ENCODE measurements around the gene TENM4. TPM values are rescaled to one million over a fixed set of nuclear protein-coding genes. Genes with fewer than 3 reads are reported as not detected.

The TENM4 gene
- polyA plus RNA-seq, 2 of the 4 experiments (the other 2 are of a cell fraction): 0.06 to 0.31 TPM

- Histone ChIP-seq H3K9me3 (no peaks in the 10 kb centered on the region), H3K4me1 (no peaks in the 10 kb centered on the region), H3K4me3 (no peak overlapping the region), H3K27ac (no peak overlapping the region), H3K4me2 (no peak overlapping the region)
- TF ChIP-seq CHD4 (IDR thresholded peaks at IDR 0.05; ENCODE audit: borderline replicate concordance) (no peak), TP53 (CRISPR knock-in tag; IDR thresholded peaks at IDR 0.05) (no peak), CBX8 (IDR thresholded peaks at IDR 0.05) (no peak), MAZ (IDR thresholded peaks at IDR 0.05; ENCODE audit: borderline replicate concordance, low read depth, low read length) (no peak), EP300 (IDR thresholded peaks at IDR 0.05) (no peak), HOXB13 (CRISPR knock-in tag; IDR thresholded peaks at IDR 0.05; ENCODE audit: low read depth) (no peak), JUN (IDR thresholded peaks at IDR 0.05) (no peak), REST (IDR thresholded peaks at IDR 0.05) (no peak), ZSCAN20 (CRISPR knock-in tag; IDR thresholded peaks at IDR 0.05) (no peak), RARB (CRISPR knock-in tag; IDR thresholded peaks at IDR 0.05) (no peak), RFX5 (IDR thresholded peaks at IDR 0.05) (no peak), BCL3 (IDR thresholded peaks at IDR 0.05) (no peak), JUNB (IDR thresholded peaks at IDR 0.05) (no peak), HES2 (IDR thresholded peaks at IDR 0.05) (no peak), MAFK (IDR thresholded peaks at IDR 0.05; ENCODE audit: partially characterized antibody) (no peak), TFCP2L1 (CRISPR knock-in tag; IDR thresholded peaks at IDR 0.05) (no peak), ESRRA (IDR thresholded peaks at IDR 0.05; ENCODE audit: borderline replicate concordance, low read length) (no peak)
- no peak for ATAC-seq
- no peak for FAIRE-seq
- ChIA-PET CTCF (no interaction called here), POLR2A (no interaction called here)
- 67% methylated on average over 3 of the region's 3 CpGs for WGBS (ENCODE audit: missing lambda C conversion rate)
- no peak for DNase-seq (ENCODE audit: low read depth in 1 of 2, low spot score in 1 of 2)
Measured at GRCh38 chr11:78762105-78762504, 678.7 kb downstream of the TENM4 start.

GRCh38 chr11:78759071-78759470 lies 681.8 kb downstream of the TENM4 start:
- DNase-seq (ENCODE audit: low read depth in 1 of 2, low spot score in 1 of 2): no peak
- Histone ChIP-seq H3K9me3 (no peaks in the 10 kb centered on the region), H3K4me2 (no peak overlapping the region), H3K4me1 (no peaks in the 10 kb centered on the region), H3K27ac (no peak overlapping the region), H3K4me3 (no peak overlapping the region)
- CTCF ChIA-PET: no interaction called here
- no peak for ATAC-seq
- 17% methylated on average over 4 of the region's 4 CpGs for WGBS (ENCODE audit: missing lambda C conversion rate)
- no peak for FAIRE-seq
- TF ChIP-seq USF2 (IDR thresholded peaks at IDR 0.05) (no peak), CHD2 (IDR thresholded peaks at IDR 0.05; ENCODE audit: low read length, partially characterized antibody) (no peak), JUN (IDR thresholded peaks at IDR 0.05) (no peak), MAFK (IDR thresholded peaks at IDR 0.05; ENCODE audit: partially characterized antibody) (no peak), CBX8 (IDR thresholded peaks at IDR 0.05) (no peak), RNF2 (IDR thresholded peaks at IDR 0.05; ENCODE audit: borderline replicate concordance, low read depth) (no peak), NFE2L2 (conservative IDR thresholded peaks at IDR 0.05; ENCODE audit: low read length) (no peak), RAD21 (conservative IDR thresholded peaks at IDR 0.05 in 1 of 2, IDR thresholded peaks at IDR 0.05 in 1 of 2) (no peak), HOXA7 (CRISPR knock-in tag; IDR thresholded peaks at IDR 0.05) (no peak), JUNB (IDR thresholded peaks at IDR 0.05) (no peak), ELK1 (IDR thresholded peaks at IDR 0.05; ENCODE audit: low read depth, low read length) (no peak), ZFP36 (IDR thresholded peaks at IDR 0.05; ENCODE audit: borderline replicate concordance, partially characterized antibody) (no peak), EHMT2 (IDR thresholded peaks at IDR 0.05; ENCODE audit: low read depth) (no peak), PHF8 (IDR thresholded peaks at IDR 0.05; ENCODE audit: borderline replicate concordance, low read depth) (no peak), GATA3 (IDR thresholded peaks at IDR 0.05; ENCODE audit: borderline replicate concordance) (no peak), FOXS1 (CRISPR knock-in tag; IDR thresholded peaks at IDR 0.05) (no peak)
- POLR2A ChIA-PET: no interaction called here
